IPS-11a (cell line): Measurements from ENCODE around the gene CEACAM21.

Experiments
- H3K4me3 ChIP-seq: one replicate; pipeline ENCODE4 v1.5.1; 2013; ENCODE audit warnings: low read depth, low read length, control low read depth

The CEACAM21 gene

GRCh38 chr19:41616792-41617621 is 41.0 kb downstream of the CEACAM21 start:
- H3K4me3 ChIP-seq, result no peak overlapping the region

DNA sequence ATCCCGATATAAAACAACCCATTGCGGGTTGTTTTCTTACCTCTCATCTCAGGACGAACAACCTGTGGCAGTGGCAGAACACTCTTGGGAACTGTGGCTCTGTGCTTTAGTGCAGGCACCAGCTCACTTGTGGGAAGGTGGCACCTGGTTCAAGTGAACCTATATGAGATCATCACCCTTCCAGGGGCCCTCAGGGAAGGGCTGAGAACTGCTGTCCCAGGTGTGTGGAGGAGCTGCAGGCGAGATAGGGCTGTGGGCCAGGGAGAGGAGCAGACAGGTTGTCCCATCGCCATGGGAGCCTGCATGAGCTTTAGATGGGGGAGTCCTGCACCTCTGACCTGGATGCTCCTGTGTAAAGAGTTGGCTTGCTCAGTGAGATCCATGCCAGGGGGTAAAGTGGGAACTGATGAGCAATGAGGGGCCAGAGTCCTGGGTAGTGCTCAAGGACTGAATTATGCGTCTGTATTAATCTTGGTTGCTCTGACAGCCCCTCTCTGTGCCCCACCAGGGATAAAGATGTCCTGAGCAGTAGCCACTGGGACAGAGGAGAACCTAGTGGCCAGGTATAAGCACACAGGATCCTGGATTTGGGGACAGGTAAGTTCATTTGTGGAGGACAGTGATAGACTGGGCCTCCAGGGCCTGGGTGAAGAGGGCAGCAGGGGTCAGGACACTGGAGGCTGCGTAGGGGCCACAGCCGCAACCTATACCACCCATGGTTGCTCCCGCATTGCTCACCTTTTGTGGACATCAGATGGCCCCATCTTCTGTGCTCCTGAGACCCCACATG is 42.2 kb downstream of the CEACAM21 start:
- no peak overlapping the region for H3K4me3 ChIP-seq

GRCh38 chr19:41619018-41619556 is 43.1 kb downstream of the CEACAM21 start:
- no peak overlapping the region for H3K4me3 ChIP-seq

DNA sequence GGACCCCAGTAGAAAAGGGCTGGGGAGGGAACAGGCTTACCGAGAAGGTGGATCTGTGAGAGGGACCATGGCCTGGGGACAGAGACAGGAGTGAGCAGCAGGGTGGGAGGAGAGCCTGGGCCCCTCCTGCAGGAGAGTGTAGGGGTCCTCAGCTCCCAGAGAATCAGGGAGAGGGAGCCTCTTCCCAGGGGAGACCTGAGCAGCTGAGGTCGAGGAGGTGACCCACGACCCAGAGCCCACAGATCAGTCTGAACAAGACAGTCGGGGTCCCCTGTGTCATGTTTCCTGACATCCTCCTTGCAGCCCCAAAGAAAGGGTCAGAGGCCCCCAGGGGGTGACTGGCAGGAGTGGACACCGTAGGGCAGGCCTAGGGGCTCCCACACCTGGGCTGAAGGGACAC is 44.2 kb downstream of the CEACAM21 start:
- H3K4me3 ChIP-seq, result no peak overlapping the region

DNA sequence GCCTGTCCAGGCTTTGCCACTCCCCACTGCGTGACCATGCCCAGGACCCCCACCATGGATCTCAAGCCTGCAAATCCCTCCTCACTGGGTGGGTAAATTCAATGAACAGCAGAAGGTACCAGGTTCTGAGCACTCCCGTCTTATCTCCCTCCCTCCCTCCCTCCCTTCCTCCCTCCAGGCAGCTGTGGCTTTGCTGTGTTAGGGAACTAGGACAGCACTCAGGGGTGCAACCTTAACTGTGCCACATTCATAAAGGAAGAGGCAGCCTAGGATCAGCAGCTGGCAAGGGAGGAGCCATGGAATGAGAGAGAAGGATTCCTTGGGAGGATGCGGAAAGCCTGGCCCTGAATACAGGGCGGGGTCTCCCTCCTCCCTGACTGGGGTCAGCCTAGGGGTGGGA is 45.3 kb downstream of the CEACAM21 start:
- no peak overlapping the region for H3K4me3 ChIP-seq

DNA sequence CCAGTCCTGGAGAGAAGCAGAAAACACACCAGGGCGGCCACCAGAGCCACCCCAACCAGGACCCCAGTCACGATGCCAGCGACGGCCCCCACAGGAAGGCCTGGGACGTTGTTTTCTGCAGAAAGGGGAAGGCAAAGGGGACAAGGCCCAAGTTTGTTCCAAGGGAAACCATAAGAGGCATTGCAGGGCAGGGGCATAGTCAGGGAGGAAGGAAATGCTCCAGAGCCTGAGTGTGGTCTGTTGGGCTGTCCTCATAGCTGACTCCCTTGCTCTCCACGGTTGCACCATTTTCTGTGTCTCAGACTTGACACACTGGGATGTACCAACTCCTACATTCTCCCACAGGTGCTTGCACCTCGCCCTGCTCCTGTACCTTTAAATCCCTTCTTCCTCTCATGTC is 45.7 kb downstream of the CEACAM21 start:
- no peak overlapping the region for H3K4me3 ChIP-seq

GRCh38 chr19:41623360-41623759 is 47.4 kb downstream of the CEACAM21 start:
- H3K4me3 ChIP-seq, result no peak overlapping the region

DNA sequence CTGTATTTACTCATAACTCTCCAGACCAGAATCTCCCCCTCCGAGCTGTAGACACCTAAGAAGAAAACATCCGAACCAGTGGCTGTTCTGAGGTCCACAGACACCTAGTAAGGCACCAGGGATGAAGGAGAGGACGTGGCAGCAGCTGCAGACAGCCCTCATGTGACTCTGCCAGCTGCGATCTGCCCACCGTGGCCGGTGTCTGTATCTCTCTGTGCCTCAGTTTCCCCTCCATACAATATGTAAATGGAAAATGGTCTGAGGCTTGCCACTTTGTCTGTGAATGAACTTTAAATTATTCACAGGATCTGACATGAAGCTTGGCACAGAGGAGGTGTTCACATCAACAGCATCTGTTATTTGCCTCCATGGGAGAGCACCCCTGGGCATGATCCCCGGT is 48.5 kb downstream of the CEACAM21 start:
- H3K4me3 ChIP-seq, result no peak overlapping the region

GRCh38 chr19:41624937-41625336 is 49.0 kb downstream of the CEACAM21 start:
- no peak overlapping the region for H3K4me3 ChIP-seq

GRCh38 chr19:41626278-41626677 is 50.3 kb downstream of the CEACAM21 start:
- H3K4me3 ChIP-seq, result no peak overlapping the region

DNA sequence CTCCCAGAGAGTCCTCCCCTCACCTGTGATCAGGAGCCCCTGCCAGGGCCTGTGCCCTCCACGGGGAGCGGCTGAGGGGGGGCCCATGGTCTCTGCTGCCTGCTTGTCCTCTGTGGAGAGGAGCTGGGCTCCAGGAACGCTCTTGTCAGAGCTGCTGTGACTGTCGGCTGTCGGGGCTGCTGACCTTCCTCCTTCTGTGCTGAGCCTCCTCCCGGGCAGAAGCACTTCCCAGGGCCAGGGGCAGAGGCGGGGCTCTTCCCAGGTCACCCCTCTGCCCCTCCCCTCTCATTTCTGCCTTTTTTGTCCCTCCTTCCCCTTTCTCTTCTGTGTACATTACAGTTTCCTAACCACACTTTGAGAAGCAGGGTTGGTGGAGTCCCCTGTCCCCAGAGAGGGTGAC is 50.9 kb downstream of the CEACAM21 start, which contains the start of gene CEACAM4:
TSS of gene CEACAM4 (minus strand) at position 198 of the 400 bp plus-strand sequence. CDS start at position 87, 111 bp downstream.
- H3K4me3 ChIP-seq, result no peak within 1 kb of the TSS

- H3K4me3 ChIP-seq, result no peak overlapping the region
Observed at GRCh38 chr19:41627966-41628675, 52.2 kb downstream of the CEACAM21 start.
